ENCODE data around the gene ABCA4. TPM values are rescaled to one million over a fixed set of nuclear protein-coding genes. Genes with fewer than 3 reads are reported as not detected.

The ABCA4 gene
- total RNA-seq, 6 experiments from 2014 or later, result 0.49 to 0.99 (median 0.75) TPM

DNA sequence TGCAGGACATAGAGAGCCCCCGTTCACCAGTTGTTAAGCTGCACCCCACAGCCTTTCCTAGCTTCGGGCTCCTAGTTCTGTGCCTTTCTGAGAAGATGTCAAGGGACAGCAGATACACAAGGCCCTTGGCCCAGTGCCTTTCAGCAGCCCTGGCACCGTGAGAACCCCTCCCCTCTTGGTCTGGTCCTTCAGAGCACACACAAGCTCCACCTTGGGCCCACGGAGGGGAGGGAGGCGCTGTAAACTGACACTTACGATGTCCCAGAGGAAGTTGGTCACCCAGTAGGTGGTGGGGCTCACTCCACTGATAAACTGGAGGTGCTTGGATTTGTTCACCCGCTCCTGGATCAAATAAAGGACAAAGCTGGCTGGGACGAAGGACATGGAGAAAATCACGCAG, 101.6 kb downstream of the ABCA4 start:
- intact Hi-C loops (cut with DNase I), result no loop called here
- DNase-seq (no peak), ATAC-seq (no peak)
- Histone ChIP-seq H3K27me3 (no peaks in the 10 kb centered on the region), H3K4me1 (no peaks in the 10 kb centered on the region), H3K27ac (no peak overlapping the region), H3K9me3 (no peaks in the 10 kb centered on the region), H3K4me3 (no peak overlapping the region), H3K36me3 (no peaks in the 10 kb centered on the region)
- 88% methylated on average over 6 of the region's 9 CpGs for WGBS (ENCODE audit: insufficient coverage, low coverage, low lambda C conversion rate, missing lambda C conversion rate)
- TF ChIP-seq, protein P1, sequence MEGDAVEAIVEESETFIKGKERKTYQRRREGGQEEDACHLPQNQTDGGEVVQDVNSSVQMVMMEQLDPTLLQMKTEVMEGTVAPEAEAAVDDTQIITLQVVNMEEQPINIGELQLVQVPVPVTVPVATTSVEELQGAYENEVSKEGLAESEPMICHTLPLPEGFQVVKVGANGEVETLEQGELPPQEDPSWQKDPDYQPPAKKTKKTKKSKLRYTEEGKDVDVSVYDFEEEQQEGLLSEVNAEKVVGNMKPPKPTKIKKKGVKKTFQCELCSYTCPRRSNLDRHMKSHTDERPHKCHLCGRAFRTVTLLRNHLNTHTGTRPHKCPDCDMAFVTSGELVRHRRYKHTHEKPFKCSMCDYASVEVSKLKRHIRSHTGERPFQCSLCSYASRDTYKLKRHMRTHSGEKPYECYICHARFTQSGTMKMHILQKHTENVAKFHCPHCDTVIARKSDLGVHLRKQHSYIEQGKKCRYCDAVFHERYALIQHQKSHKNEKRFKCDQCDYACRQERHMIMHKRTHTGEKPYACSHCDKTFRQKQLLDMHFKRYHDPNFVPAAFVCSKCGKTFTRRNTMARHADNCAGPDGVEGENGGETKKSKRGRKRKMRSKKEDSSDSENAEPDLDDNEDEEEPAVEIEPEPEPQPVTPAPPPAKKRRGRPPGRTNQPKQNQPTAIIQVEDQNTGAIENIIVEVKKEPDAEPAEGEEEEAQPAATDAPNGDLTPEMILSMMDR (IDR thresholded peaks at IDR 0.05), result no peak
- no peak for TF ChIP-seq POLR2A (IDR thresholded peaks at IDR 0.05)

DNA sequence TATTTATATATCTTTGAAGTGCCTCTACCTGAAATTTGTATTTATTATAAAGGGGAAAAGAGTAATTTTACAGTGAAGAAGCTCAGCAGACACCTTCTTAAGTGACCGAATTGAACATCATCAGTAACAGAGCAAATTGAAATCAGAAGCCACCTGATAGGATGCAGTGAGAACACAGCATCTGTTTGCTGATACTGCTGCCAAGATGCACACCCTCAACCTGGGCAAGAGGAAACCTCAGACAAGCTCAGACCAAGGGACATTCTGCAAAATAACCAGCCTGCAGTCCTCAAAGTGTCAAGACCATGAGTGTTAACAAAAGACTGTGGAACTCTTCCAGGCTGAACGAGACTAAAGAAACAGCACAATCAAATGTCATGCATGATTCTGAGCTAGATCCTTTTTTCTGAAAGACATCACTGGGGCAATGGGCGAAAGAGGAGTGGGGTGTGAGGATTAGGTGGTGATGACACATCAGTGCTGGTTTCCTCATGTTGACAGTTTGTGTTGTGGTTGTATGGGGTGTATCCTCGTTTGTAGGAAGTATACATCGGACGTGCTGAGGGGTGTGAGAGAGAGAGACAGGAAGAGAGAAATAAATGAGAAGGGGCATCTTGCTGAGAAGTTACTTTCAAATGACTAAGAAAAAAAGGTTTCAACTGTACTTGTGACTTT, 103.7 kb downstream of the ABCA4 start:
- H3K27me3 ChIP-seq, result no peaks in the 10 kb centered on the region
- no peak for ATAC-seq

DNA sequence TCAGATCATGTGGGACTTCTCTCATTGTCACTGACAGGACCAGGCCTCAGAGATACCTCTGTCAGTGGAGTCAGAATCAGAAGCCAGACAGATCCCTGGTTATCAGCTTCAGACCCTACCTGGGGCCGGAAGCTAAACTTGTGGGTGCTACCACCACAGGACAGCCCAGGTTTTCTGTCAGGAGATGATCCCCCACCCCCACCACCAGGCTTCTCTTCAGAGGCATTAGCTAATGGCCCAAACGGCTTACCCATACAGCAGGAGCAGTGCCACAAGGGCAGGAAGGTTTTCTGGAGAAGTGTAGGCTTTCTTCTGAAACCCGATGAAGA, 105.5 kb downstream of the ABCA4 start:
- H3K4me3 ChIP-seq, result no peak overlapping the region
- no peak for DNase-seq
- intact Hi-C loops (cut with DNase I), result no loop called here
- no peak for TF ChIP-seq POLR2A (IDR thresholded peaks at IDR 0.05)
- TF ChIP-seq, protein P1 (IDR thresholded peaks at IDR 0.05), result no peak
- no peaks in the 10 kb centered on the region for H3K36me3 ChIP-seq
- no peaks in the 10 kb centered on the region for H3K9me3 ChIP-seq
- H3K27me3 ChIP-seq, result no peaks in the 10 kb centered on the region
- ATAC-seq, result no peak
- WGBS (ENCODE audit: insufficient coverage, low coverage, low lambda C conversion rate, missing lambda C conversion rate), result 83% methylated on average over 1 of the region's 3 CpGs
- no peaks in the 10 kb centered on the region for H3K4me1 ChIP-seq
- no peak overlapping the region for H3K27ac ChIP-seq

More for the DNA sequence above, 103.7 kb downstream of the ABCA4 start:
- WGBS (ENCODE audit: insufficient coverage, low coverage, low lambda C conversion rate, missing lambda C conversion rate), result 52% methylated on average over 6 of the region's 6 CpGs
- Histone ChIP-seq H3K4me3 (no peak overlapping the region), H3K27ac (no peak overlapping the region), H3K9me3 (no peaks in the 10 kb centered on the region), H3K36me3 (no peaks in the 10 kb centered on the region), H3K4me1 (no peaks in the 10 kb centered on the region)
- no peak for DNase-seq
- intact Hi-C loops (cut with DNase I), result no loop called here
- TF ChIP-seq, protein P1 (IDR thresholded peaks at IDR 0.05), result no peak
- TF ChIP-seq POLR2A (IDR thresholded peaks at IDR 0.05), result no peak

DNA sequence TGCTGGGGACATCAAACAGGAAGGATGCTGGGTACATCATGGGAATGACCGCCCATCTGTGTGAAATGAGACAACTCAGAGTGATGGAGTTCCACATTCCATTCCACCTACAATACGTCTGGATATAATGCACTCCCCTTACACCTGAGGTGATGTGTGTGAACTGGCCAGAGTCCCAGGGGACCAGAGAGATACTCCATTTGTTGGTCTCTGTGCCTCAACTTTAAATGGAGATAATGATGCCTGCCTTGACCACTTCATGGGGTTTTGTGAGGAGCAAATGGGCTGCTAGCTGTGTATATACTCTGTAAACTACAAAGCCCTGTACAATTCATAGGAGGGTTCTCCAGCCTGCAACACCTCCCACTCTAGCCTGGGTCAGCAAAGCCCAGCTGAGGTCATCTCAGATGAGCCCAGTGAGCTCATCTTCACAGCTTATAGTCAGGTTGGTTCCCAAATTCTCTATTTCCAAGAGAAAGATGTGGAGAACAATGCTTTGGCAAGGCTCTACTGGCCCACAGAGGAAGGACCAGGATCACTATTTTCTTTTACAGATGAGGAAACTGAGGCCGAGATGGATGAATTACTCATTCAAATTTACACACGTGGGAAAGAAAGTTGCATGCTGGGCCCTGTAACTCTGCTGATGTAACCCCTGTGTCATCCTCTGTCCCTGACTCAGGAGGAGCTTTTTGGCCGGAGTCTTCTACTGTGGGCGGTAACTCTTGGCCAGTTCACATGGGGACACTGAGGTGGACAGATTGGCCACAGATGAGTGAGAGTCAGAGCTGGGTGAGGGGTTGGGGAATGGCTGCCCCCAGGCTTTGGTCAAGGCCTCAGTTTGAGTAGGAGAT, 106.1 kb downstream of the ABCA4 start:
- 69% methylated on average over 4 of the region's 6 CpGs for WGBS (ENCODE audit: insufficient coverage, low coverage, low lambda C conversion rate, missing lambda C conversion rate)
- DNase-seq, result no peak
- H3K9me3 ChIP-seq, result no peaks in the 10 kb centered on the region
- H3K4me3 ChIP-seq, result no peak overlapping the region
- peak in 1 of 4 donors; percentile 38 for ATAC-seq
- intact Hi-C loops (cut with DNase I), result no loop called here
- H3K4me1 ChIP-seq, result no peaks in the 10 kb centered on the region
- no peaks in the 10 kb centered on the region for H3K36me3 ChIP-seq
- H3K27ac ChIP-seq, result no peak overlapping the region
- no peaks in the 10 kb centered on the region for H3K27me3 ChIP-seq
- TF ChIP-seq, protein P1 (IDR thresholded peaks at IDR 0.05), result no peak
- TF ChIP-seq POLR2A (IDR thresholded peaks at IDR 0.05), result no peak

Data from right lobe of liver (tissue), 6 donors.